ENCODE measurements around the gene SCYGR1.

SCYGR1 gene

GRCh38 chr2:227348324-227348723 is 39.4 kb downstream of the SCYGR1 start:
- Histone ChIP-seq H3K79me2 (ENCODE audit: control insufficient read depth, insufficient read depth, low read length, unreplicated experiment) (no peaks in the 10 kb centered on the region), H3K27ac (ENCODE audit: low read depth, low read length) (no peak overlapping the region), H2AFZ (ENCODE audit: low read length, unreplicated experiment) (no peak overlapping the region), H3K27me3 (ENCODE audit: insufficient read depth, low read length) (no peaks in the 10 kb centered on the region), H3K4me1 (ENCODE audit: control insufficient read depth, insufficient read depth, low read length, unreplicated experiment) (no peaks in the 10 kb centered on the region), H3K36me3 (ENCODE audit: insufficient read depth, low read length) (0 out of 2 replicates have a peak, but pooled peaks cover 3% of the 10 kb centered on the region), H3K4me3 (ENCODE audit: low read depth, low read length) (no peak overlapping the region)

DNA sequence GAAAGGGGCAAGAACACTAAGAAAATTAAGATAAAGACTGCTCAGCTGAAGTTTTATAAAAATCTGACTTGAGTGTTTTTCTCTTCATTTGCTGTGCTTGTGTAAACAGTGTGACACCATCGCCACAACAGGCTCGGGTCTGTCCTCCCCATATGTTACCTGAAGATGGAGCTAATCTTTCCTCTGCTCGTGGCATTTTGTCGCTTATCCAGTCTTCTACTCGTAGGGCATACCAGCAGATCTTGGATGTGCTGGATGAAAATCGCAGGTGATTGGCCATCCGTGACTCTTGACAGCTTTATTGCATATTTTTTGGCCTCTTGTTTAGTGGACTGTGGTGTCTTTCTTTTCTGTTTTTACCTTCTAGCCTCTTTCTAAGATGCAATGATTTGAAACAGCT is 40.6 kb downstream of the SCYGR1 start:
- Histone ChIP-seq H3K27ac (ENCODE audit: low read depth, low read length) (no peak overlapping the region), H3K4me3 (ENCODE audit: low read depth, low read length) (no peak overlapping the region), H3K79me2 (ENCODE audit: control insufficient read depth, insufficient read depth, low read length, unreplicated experiment) (no peaks in the 10 kb centered on the region), H2AFZ (ENCODE audit: low read length, unreplicated experiment) (no peak overlapping the region), H3K36me3 (ENCODE audit: insufficient read depth, low read length) (0 out of 2 replicates have a peak, but pooled peaks cover 9% of the 10 kb centered on the region), H3K27me3 (ENCODE audit: insufficient read depth, low read length) (no peaks in the 10 kb centered on the region), H3K4me1 (ENCODE audit: control insufficient read depth, insufficient read depth, low read length, unreplicated experiment) (no peaks in the 10 kb centered on the region)

GRCh38 chr2:227344231-227344630 is 43.5 kb downstream of the SCYGR1 start:
- Histone ChIP-seq H3K4me3 (ENCODE audit: low read depth, low read length) (no peak overlapping the region), H3K4me1 (ENCODE audit: control insufficient read depth, insufficient read depth, low read length, unreplicated experiment) (no peaks in the 10 kb centered on the region), H3K27me3 (ENCODE audit: insufficient read depth, low read length) (no peaks in the 10 kb centered on the region), H3K36me3 (ENCODE audit: insufficient read depth, low read length) (peaks cover 9% of the 10 kb centered on the region; the same call in 1 of the 2 replicates), H2AFZ (ENCODE audit: low read length, unreplicated experiment) (no peak overlapping the region), H3K79me2 (ENCODE audit: control insufficient read depth, insufficient read depth, low read length, unreplicated experiment) (no peaks in the 10 kb centered on the region), H3K27ac (ENCODE audit: low read depth, low read length) (no peak overlapping the region)

DNA sequence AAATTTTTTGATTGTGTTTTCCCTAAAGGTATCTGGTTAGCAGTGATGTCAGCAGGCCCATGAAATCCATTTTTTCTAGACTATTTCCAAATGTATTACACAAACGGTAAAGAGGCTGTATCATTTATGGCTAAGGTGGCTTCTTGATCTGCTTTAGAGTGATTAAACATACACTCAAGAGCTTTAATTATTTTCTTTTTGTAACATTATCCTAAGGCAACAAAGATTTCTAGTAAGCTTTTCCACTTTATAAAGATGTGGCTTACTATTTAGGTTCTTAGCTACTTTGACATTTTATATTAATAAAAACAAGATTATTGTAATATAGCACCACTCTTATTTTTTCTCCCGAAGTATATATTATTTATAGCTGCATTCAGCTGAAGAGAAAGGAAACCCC is 46.2 kb downstream of the SCYGR1 start:
- Histone ChIP-seq H3K27ac (ENCODE audit: low read depth, low read length) (no peak overlapping the region), H3K79me2 (ENCODE audit: control insufficient read depth, insufficient read depth, low read length, unreplicated experiment) (no peaks in the 10 kb centered on the region), H3K4me1 (ENCODE audit: control insufficient read depth, insufficient read depth, low read length, unreplicated experiment) (no peaks in the 10 kb centered on the region), H3K27me3 (ENCODE audit: insufficient read depth, low read length) (no peaks in the 10 kb centered on the region), H3K36me3 (ENCODE audit: insufficient read depth, low read length) (peaks cover 9% of the 10 kb centered on the region; the same call in 1 of the 2 replicates), H3K4me3 (ENCODE audit: low read depth, low read length) (no peak overlapping the region), H2AFZ (ENCODE audit: low read length, unreplicated experiment) (no peak overlapping the region)

DNA sequence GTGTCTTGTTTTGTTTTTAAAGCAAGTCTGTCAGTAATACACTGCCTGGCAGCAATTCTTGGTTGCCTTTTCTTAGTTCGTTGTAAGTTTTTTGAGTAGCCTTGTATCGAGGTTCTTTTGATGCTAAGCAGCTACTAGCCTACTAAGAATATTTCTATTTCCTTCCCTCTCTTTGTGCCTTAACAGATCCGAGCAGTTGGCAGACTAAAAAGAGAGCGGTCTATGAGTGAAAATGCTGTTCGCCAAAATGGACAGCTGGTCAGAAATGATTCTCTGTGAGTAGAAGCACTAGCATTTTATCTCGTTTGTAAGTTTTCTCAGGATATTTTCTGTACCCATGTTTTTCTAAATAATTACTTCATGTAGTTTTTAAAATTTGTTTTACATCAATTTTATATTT is 47.6 kb downstream of the SCYGR1 start:
- Histone ChIP-seq H3K4me3 (ENCODE audit: low read depth, low read length) (no peak overlapping the region), H2AFZ (ENCODE audit: low read length, unreplicated experiment) (no peak overlapping the region), H3K27me3 (ENCODE audit: insufficient read depth, low read length) (no peaks in the 10 kb centered on the region), H3K27ac (ENCODE audit: low read depth, low read length) (no peak overlapping the region), H3K79me2 (ENCODE audit: control insufficient read depth, insufficient read depth, low read length, unreplicated experiment) (no peaks in the 10 kb centered on the region), H3K4me1 (ENCODE audit: control insufficient read depth, insufficient read depth, low read length, unreplicated experiment) (no peaks in the 10 kb centered on the region), H3K36me3 (ENCODE audit: insufficient read depth, low read length) (peaks cover 16% of the 10 kb centered on the region; the same call in 1 of the 2 replicates)

DNA sequence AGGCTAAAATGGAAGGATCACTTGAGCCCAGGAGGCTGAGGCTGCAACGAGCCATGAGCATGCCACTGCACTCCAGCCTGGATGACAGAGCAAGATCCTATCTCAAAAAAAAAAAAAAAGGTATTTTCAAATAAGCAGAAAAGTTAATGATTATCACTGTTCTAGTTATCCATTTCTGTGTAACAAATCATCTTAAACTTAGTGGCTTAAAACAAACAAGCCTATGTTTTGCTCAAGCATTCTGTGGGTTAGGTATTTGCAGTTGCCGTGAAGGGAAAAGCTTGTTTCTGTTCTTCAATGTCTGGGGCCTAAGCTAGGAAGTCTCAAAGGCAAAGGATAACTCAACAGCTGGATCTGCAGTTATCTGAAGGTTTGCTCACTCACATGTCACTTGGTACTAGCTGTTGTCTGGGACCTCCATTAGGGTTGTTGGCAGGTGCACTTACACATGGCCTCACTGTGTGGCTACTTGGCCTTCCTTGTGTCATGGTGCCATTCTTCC is 48.6 kb downstream of the SCYGR1 start:
- Histone ChIP-seq H3K79me2 (ENCODE audit: control insufficient read depth, insufficient read depth, low read length, unreplicated experiment) (no peaks in the 10 kb centered on the region), H3K27me3 (ENCODE audit: insufficient read depth, low read length) (no peaks in the 10 kb centered on the region), H3K27ac (ENCODE audit: low read depth, low read length) (no peak overlapping the region), H3K36me3 (ENCODE audit: insufficient read depth, low read length) (peaks cover 23% of the 10 kb centered on the region), H3K4me3 (ENCODE audit: low read depth, low read length) (no peak overlapping the region), H3K4me1 (ENCODE audit: control insufficient read depth, insufficient read depth, low read length, unreplicated experiment) (no peaks in the 10 kb centered on the region), H2AFZ (ENCODE audit: low read length, unreplicated experiment) (no peak overlapping the region)

Data from ACC112 (cell line).